CD4-positive, alpha-beta T cell treated with Interleukin-17A for 1 hour (primary cell): Measurements from ENCODE around the gene PARVG.
"Not testable (repeated sequence)": the region's sequence is repeated elsewhere in the genome, so short reads cannot be mapped to it uniquely, and the experiment has no call there.

Experiments
- DNase-seq: peaks from one replicate; pipeline ENCODE4 v3.0.0-alpha.2; 2020

PARVG gene

GRCh38 chr22:44217346-44217745 is 36.6 kb downstream of the PARVG start:
- DNase-seq = no peak

- DNase-seq = no peak
These were observed 37.3 kb downstream of the PARVG start for GRCh38 chr22:44218071-44218470.

- DNase-seq = no peak
These were observed 38.6 kb downstream of the PARVG start for GRCh38 chr22:44219101-44219870.

- DNase-seq = no peak
These were observed 40.3 kb downstream of the PARVG start for GRCh38 chr22:44220727-44221680.

GRCh38 chr22:44221710-44222475 is 41.2 kb downstream of the PARVG start:
- no peak for DNase-seq

GRCh38 chr22:44224166-44224565 is 43.4 kb downstream of the PARVG start:
- DNase-seq = no peak

- DNase-seq = no peak
These were observed 44.5 kb downstream of the PARVG start for GRCh38 chr22:44225091-44225689.

- DNase-seq = no peak
These were observed 45.1 kb downstream of the PARVG start for GRCh38 chr22:44225812-44226211.

GRCh38 chr22:44229331-44229730 is 48.6 kb downstream of the PARVG start:
- no peak for DNase-seq

GRCh38 chr22:44229809-44230208 is 49.1 kb downstream of the PARVG start:
- DNase-seq = no peak

GRCh38 chr22:44231233-44231632 is 50.5 kb downstream of the PARVG start:
- DNase-seq = no peak

GRCh38 chr22:44234372-44234771 is 53.6 kb downstream of the PARVG start:
- not testable (repeated sequence) for DNase-seq

GRCh38 chr22:44237290-44237689 is 56.6 kb downstream of the PARVG start:
- DNase-seq = no peak

GRCh38 chr22:44241121-44241520 is 60.4 kb downstream of the PARVG start:
- DNase-seq = not testable (repeated sequence)

GRCh38 chr22:44242946-44243724 is 62.4 kb downstream of the PARVG start:
- no peak for DNase-seq

- DNase-seq = no peak
These were observed 63.0 kb downstream of the PARVG start for GRCh38 chr22:44243761-44244160.

GRCh38 chr22:44244265-44244822 is 63.6 kb downstream of the PARVG start:
- DNase-seq = no peak

- no peak for DNase-seq
These were observed 64.7 kb downstream of the PARVG start for GRCh38 chr22:44245438-44245837.

GRCh38 chr22:44245867-44246266 is 65.1 kb downstream of the PARVG start:
- DNase-seq = no peak

GRCh38 chr22:44246615-44247326 is 66.0 kb downstream of the PARVG start:
- DNase-seq = no peak

GRCh38 chr22:44247346-44247745 is 66.6 kb downstream of the PARVG start:
- no peak for DNase-seq
